Suprapubic skin (tissue), 4 donors: ENCODE measurements around the gene ARID4B. TPM values are rescaled to one million over a fixed set of nuclear protein-coding genes. Genes with fewer than 3 reads are reported as not detected.

ENCODE experiments used
- DNase-seq, 2 donors: peaks; one replicate each; pipeline ENCODE4 v3.0.0-alpha.2; 2019; ENCODE audit warnings: low spot score in 2 of 2
- H3K27ac ChIP-seq: fragments of 200-600 bp; sonication (generic); one replicate; pipeline ENCODE4 v1.5.1; 2019
- H3K27me3 ChIP-seq: fragments of 200-600 bp; sonication (generic); one replicate; pipeline ENCODE4 v1.5.1; 2019
- H3K36me3 ChIP-seq: fragments of 200-600 bp; sonication (generic); one replicate; pipeline ENCODE4 v1.5.1; 2019
- H3K4me1 ChIP-seq: fragments of 200-600 bp; sonication (generic); one replicate; pipeline ENCODE4 v1.5.1; 2019
- H3K4me3 ChIP-seq: fragments of 200-600 bp; sonication (generic); one replicate; pipeline ENCODE4 v1.5.1; 2019; ENCODE audit warnings: mild to moderate bottlenecking
- H3K9me3 ChIP-seq: fragments of 200-600 bp; sonication (generic); one replicate; pipeline ENCODE4 v1.5.1; 2019
- CTCF ChIP-seq, 2 donors: fragments of 200-600 bp in 1 of 2; fragments of 450-650 bp in 1 of 2; sonication (generic) in 1 of 2; IDR thresholded peaks; one replicate each; pipeline ENCODE4 v1.5.1; 2016 to 2019; ENCODE audit warnings: antibody characterized with exemption in 2 of 2, mild to moderate bottlenecking in 1 of 2, moderate library complexity in 1 of 2
- EP300 ChIP-seq: sonication (generic); formaldehyde crosslinking; IDR thresholded peaks from one replicate; pipeline ENCODE4 v1.6.1; 2017; ENCODE audit warnings: antibody characterized with exemption
- POLR2A ChIP-seq, 2 donors: fragments of 450-650 bp; IDR thresholded peaks; one replicate each; pipeline ENCODE4 v1.6.1; 2017; ENCODE audit warnings: antibody characterized with exemption in 2 of 2, mild to moderate bottlenecking in 2 of 2, moderate library complexity in 2 of 2
- POLR2AphosphoS5 ChIP-seq, 3 donors: sonication (generic); formaldehyde crosslinking; IDR thresholded peaks; one replicate each; pipeline ENCODE4 v1.6.1; 2017; ENCODE audit warnings: antibody characterized with exemption in 3 of 3
- WGBS: methylation state at CpG from one replicate; pipeline ENCODE4 v1.1.5; 2018; 5-methylcytosine and 5-hydroxymethylcytosine counted together
- total RNA-seq, 4 donors: library from RNA; depleted of rRNA; stranded (reverse); fragments of >200 nt; gene quantifications; one replicate each; pipeline ENCODE4 v1.1.0, GENCODE V29; 2016

Gene ARID4B
- total RNA-seq, 4 donors from 2014 or later: 21.4 to 62.7 (median 31.8) TPM

DNA sequence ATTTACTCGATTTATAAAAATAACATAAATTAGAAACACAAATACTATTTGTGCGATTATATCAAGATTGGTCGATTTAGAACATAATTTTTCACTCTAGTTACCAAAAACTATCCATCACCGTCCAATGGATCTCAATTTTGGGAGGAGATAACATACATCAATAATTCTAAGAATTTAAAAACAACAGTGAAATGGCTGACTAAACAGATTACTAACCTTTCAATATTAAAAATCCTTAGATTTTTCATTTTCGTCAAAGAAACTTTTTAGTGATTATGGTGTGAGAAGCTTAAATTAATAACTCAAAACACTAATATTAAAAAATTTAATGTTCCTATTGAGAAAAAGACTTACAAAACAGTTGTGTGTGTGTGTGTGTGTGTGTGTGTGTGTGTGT, 91.9 kb downstream of the ARID4B start:
- no peak overlapping the region for H3K4me3 ChIP-seq
- no peaks in the 10 kb centered on the region for H3K9me3 ChIP-seq
- H3K36me3 ChIP-seq: peaks cover 38% of the 10 kb centered on the region
- no peak for TF ChIP-seq EP300
- TF ChIP-seq POLR2A (IDR thresholded peaks at IDR 0.05): no peak
- TF ChIP-seq CTCF (IDR thresholded peaks at IDR 0.05): no peak
- TF ChIP-seq POLR2AphosphoS5 (IDR thresholded peaks at IDR 0.05): no peak
- no peak for DNase-seq
- no peaks in the 10 kb centered on the region for H3K4me1 ChIP-seq
- no peak overlapping the region for H3K27ac ChIP-seq
- WGBS: 86% methylated on average over 5 of the region's 5 CpGs
- H3K27me3 ChIP-seq: no peaks in the 10 kb centered on the region

DNA sequence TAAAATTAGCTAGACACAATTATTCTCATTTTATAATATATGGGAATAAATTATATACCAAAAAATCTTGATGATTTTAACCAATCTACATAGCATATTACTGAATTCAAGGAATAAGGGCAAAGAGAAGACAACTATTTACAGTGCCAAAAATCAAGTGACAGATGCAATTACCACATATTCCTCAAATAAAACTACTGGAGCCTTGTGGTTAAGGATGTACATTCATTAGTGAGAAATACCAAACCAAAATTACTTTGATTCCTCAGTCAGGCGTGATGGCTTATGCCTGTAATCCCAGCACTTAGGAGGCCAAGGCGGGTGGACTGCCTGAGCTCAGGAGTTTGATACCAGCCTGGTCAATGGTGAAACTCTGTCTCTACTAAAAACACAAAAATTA, 98.1 kb downstream of the ARID4B start:
- Histone ChIP-seq H3K27ac (no peak overlapping the region), H3K27me3 (no peaks in the 10 kb centered on the region), H3K36me3 (peaks cover 49% of the 10 kb centered on the region), H3K9me3 (no peaks in the 10 kb centered on the region), H3K4me1 (no peaks in the 10 kb centered on the region), H3K4me3 (no peak overlapping the region)
- no peak for DNase-seq
- WGBS: 100% methylated on average over 2 of the region's 2 CpGs
- TF ChIP-seq EP300 (no peak), CTCF (IDR thresholded peaks at IDR 0.05) (no peak), POLR2A (IDR thresholded peaks at IDR 0.05) (no peak), POLR2AphosphoS5 (IDR thresholded peaks at IDR 0.05) (no peak)

DNA sequence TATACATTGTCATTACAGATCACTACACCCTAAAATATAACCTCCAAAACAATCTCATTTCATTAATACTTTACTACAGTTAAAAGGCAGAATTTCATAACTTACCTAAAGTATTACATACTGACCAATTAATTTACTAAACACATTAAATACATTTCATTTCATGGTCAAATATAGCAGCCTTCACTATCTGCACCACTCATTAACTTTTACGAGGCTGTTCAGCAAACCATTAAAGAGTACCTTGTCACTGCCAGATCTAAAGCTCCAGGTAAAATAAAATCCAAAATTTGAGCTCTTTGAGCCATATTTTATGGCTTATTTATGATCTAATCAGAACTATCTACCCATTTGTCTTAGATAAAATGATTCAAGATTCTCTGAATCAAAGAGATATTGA, 100.6 kb downstream of the ARID4B start:
- no peak overlapping the region for H3K4me3 ChIP-seq
- no peaks in the 10 kb centered on the region for H3K27me3 ChIP-seq
- 88% methylated on average over 1 of the region's 1 CpG for WGBS
- no peaks in the 10 kb centered on the region for H3K4me1 ChIP-seq
- DNase-seq: no peak
- H3K36me3 ChIP-seq: peaks cover 66% of the 10 kb centered on the region
- H3K9me3 ChIP-seq: no peaks in the 10 kb centered on the region
- no peak overlapping the region for H3K27ac ChIP-seq
- no peak for TF ChIP-seq CTCF (IDR thresholded peaks at IDR 0.05)

- no peaks in the 10 kb centered on the region for H3K4me1 ChIP-seq
- no peak overlapping the region for H3K4me3 ChIP-seq
- WGBS: 80% methylated on average over 1 of the region's 1 CpG
- H3K9me3 ChIP-seq: no peaks in the 10 kb centered on the region
- peaks cover 66% of the 10 kb centered on the region for H3K36me3 ChIP-seq
- H3K27me3 ChIP-seq: no peaks in the 10 kb centered on the region
- DNase-seq: no peak
- no peak for TF ChIP-seq POLR2AphosphoS5 (IDR thresholded peaks at IDR 0.05)
- TF ChIP-seq EP300: no peak
- TF ChIP-seq CTCF (IDR thresholded peaks at IDR 0.05): no peak
- no peak for TF ChIP-seq POLR2A (IDR thresholded peaks at IDR 0.05)
- no peak overlapping the region for H3K27ac ChIP-seq
Measured at GRCh38 chr1:235226933-235227332, 101.0 kb downstream of the ARID4B start.

GRCh38 chr1:235225299-235225698, 102.7 kb downstream of the ARID4B start:
- Histone ChIP-seq H3K27me3 (no peaks in the 10 kb centered on the region), H3K4me3 (no peak overlapping the region), H3K4me1 (no peaks in the 10 kb centered on the region), H3K9me3 (no peaks in the 10 kb centered on the region), H3K36me3 (peaks cover 69% of the 10 kb centered on the region), H3K27ac (no peak overlapping the region)
- TF ChIP-seq EP300 (no peak), POLR2A (IDR thresholded peaks at IDR 0.05) (no peak), POLR2AphosphoS5 (IDR thresholded peaks at IDR 0.05) (no peak), CTCF (IDR thresholded peaks at IDR 0.05) (no peak)
- DNase-seq: no peak
